ENCODE results near the gene STAT5A. TPM values are rescaled to one million over a fixed set of nuclear protein-coding genes. Genes with fewer than 3 reads are reported as not detected.
"Not testable (repeated sequence)": the region's sequence is repeated elsewhere in the genome, so short reads cannot be mapped to it uniquely, and the experiment has no call there.

Gene STAT5A
- 3.9 and 5.3 TPM in 2 replicates for polyA plus RNA-seq (2011; rRNA removed)
- polyA minus RNA-seq (2011; rRNA and poly(A)+ RNA removed), result 4.6 and 7.9 TPM in 2 replicates

GRCh38 chr17:42287977-42288802 is at the start of gene STAT5A:
Gene STAT5A, plus strand, starts transcription at chr17:42288498. Its CDS starts 914 bp downstream, at chr17:42289412.
- CTCF ChIA-PET, result no interaction called here
- Histone ChIP-seq H3K27me3 (ENCODE audit: control insufficient read depth, insufficient read depth, low read length) (no peaks in the 10 kb centered on the region), H3K27ac (ENCODE audit: low read depth, low read length) (no peak within 1 kb of the TSS), H3K9me3 (ENCODE audit: control insufficient read depth, insufficient read depth, low read length) (peaks cover 6% of the 10 kb centered on the region; the same call in 1 of the 2 replicates), H3K4me3 (ENCODE audit: low read depth, low read length) (peak within 1 kb of the TSS; percentile 49)
- TF ChIP-seq, protein P1, sequence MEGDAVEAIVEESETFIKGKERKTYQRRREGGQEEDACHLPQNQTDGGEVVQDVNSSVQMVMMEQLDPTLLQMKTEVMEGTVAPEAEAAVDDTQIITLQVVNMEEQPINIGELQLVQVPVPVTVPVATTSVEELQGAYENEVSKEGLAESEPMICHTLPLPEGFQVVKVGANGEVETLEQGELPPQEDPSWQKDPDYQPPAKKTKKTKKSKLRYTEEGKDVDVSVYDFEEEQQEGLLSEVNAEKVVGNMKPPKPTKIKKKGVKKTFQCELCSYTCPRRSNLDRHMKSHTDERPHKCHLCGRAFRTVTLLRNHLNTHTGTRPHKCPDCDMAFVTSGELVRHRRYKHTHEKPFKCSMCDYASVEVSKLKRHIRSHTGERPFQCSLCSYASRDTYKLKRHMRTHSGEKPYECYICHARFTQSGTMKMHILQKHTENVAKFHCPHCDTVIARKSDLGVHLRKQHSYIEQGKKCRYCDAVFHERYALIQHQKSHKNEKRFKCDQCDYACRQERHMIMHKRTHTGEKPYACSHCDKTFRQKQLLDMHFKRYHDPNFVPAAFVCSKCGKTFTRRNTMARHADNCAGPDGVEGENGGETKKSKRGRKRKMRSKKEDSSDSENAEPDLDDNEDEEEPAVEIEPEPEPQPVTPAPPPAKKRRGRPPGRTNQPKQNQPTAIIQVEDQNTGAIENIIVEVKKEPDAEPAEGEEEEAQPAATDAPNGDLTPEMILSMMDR (IDR thresholded peaks at IDR 0.05; ENCODE audit: low read depth, low read length), result no peak
- DNase-seq (ENCODE audit: low read depth, low spot score), result peak; percentile 20
- POLR2A ChIA-PET, result interaction anchor here (1.2 to 1.3 kb wide), 2 partner anchors 24 to 40 kb away, joined by 3 read pairs; no protein-coding TSS in a partner anchor

DNA sequence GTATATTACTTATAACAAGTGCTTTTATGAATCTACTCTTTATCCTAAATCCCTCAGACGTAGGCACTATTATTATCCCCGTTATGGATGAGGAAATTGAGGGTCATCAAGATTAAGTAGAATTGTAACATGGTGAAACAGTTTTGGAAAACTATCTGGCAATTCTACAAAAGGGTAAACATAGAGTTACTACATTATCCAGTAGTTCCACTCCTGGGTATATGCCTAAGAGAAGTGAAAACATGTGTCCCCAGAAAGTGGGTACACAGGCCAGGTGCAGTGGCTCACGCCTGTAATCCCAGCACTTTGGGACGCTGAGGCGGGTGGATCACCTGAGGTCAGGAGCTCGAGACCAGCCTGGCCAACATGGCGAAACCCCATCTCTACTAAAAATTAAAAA is 48.7 kb upstream of the STAT5A start:
- H3K9me3 ChIP-seq (ENCODE audit: control insufficient read depth, insufficient read depth, low read length); H3K27me3 ChIP-seq (ENCODE audit: control insufficient read depth, insufficient read depth, low read length); POLR2A ChIA-PET; H3K27ac ChIP-seq (ENCODE audit: low read depth, low read length); H3K4me3 ChIP-seq (ENCODE audit: low read depth, low read length); CTCF ChIA-PET; DNase-seq (ENCODE audit: low read depth, low spot score): not testable (repeated sequence)

DNA sequence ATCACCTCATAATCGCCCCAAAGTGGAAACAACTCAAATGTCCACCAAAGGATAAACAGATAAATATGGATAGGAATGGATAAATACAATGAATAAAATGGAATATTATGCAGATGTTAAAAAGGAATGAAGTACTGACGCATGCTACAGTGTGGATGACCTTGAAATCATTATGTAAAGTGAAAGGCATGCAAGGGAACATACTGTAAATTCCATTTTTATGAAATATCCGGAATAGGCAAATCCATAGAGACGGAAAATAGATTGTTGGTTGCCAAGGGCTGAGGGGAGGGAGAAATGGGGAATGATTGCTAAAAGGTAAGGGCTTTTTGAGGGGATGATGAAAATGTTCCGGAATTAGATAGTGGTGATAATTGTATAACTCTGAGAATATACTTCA is 48.1 kb upstream of the STAT5A start:
- Histone ChIP-seq H3K9me3 (ENCODE audit: control insufficient read depth, insufficient read depth, low read length) (no peaks in the 10 kb centered on the region), H3K27ac (ENCODE audit: low read depth, low read length) (no peak overlapping the region), H3K4me3 (ENCODE audit: low read depth, low read length) (no peak overlapping the region), H3K27me3 (ENCODE audit: control insufficient read depth, insufficient read depth, low read length) (no peaks in the 10 kb centered on the region)
- no peak for DNase-seq (ENCODE audit: low read depth, low spot score)
- CTCF ChIA-PET, result no interaction called here
- POLR2A ChIA-PET, result no interaction called here
- TF ChIP-seq, protein P1 (IDR thresholded peaks at IDR 0.05; ENCODE audit: low read depth, low read length), result no peak

DNA sequence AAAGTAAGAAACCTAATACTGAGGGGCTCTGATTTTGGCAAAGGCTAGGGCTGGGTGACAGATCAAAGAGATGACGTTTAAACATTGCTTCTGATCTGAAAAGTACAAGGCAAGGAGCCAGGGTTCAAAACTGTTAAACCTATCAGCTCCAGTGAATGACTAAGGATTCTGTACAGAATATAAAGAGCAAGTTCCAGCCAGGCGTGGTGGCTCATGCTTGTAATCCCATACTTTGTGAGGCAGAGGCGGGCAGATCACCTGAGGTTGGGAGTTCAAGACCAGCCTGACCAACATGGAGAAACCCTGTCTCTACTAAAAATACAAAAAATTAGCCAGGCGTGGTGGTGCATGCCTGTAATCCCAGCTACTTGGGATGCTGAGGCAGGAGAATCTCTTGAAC is 47.4 kb upstream of the STAT5A start:
- DNase-seq (ENCODE audit: low read depth, low spot score); H3K9me3 ChIP-seq (ENCODE audit: control insufficient read depth, insufficient read depth, low read length); H3K27ac ChIP-seq (ENCODE audit: low read depth, low read length); H3K4me3 ChIP-seq (ENCODE audit: low read depth, low read length); H3K27me3 ChIP-seq (ENCODE audit: control insufficient read depth, insufficient read depth, low read length); CTCF ChIA-PET: not testable (repeated sequence)
- POLR2A ChIA-PET, result interaction anchor here (0.6 to 0.9 kb wide), 2 partner anchors 50 to 128 kb away, joined by 3 to 4 read pairs; no protein-coding TSS in a partner anchor

GRCh38 chr17:42241871-42242270 is 46.4 kb upstream of the STAT5A start:
- TF ChIP-seq, protein P1 (IDR thresholded peaks at IDR 0.05; ENCODE audit: low read depth, low read length), result no peak
- DNase-seq (ENCODE audit: low read depth, low spot score), result no peak
- POLR2A ChIA-PET, result interaction anchor here (0.9 kb wide), 1 partner anchor 49 kb away, joined by 3 read pairs; no protein-coding TSS in a partner anchor
- CTCF ChIA-PET, result no interaction called here
- Histone ChIP-seq H3K4me3 (ENCODE audit: low read depth, low read length) (no peak overlapping the region), H3K27ac (ENCODE audit: low read depth, low read length) (no peak overlapping the region), H3K9me3 (ENCODE audit: control insufficient read depth, insufficient read depth, low read length) (no peaks in the 10 kb centered on the region), H3K27me3 (ENCODE audit: control insufficient read depth, insufficient read depth, low read length) (no peaks in the 10 kb centered on the region)

- H3K27ac ChIP-seq (ENCODE audit: low read depth, low read length), result no peak overlapping the region
- DNase-seq (ENCODE audit: low read depth, low spot score), result no peak
- ChIA-PET POLR2A (interaction anchor here (0.6 kb wide), 1 partner anchor 251 kb away, joined by 3 read pairs; no protein-coding TSS in a partner anchor), CTCF (interaction anchor here (1.5 kb wide), 1 partner anchor 21 kb away, joined by 5 read pairs; no protein-coding TSS in a partner anchor)
- no peak overlapping the region for H3K4me3 ChIP-seq (ENCODE audit: low read depth, low read length)
- TF ChIP-seq, protein P1 (IDR thresholded peaks at IDR 0.05; ENCODE audit: low read depth, low read length), result no peak
- peaks cover 3% of the 10 kb centered on the region; the same call in 1 of the 2 replicates for H3K9me3 ChIP-seq (ENCODE audit: control insufficient read depth, insufficient read depth, low read length)
- no peaks in the 10 kb centered on the region for H3K27me3 ChIP-seq (ENCODE audit: control insufficient read depth, insufficient read depth, low read length)
These were observed 44.8 kb upstream of the STAT5A start for GRCh38 chr17:42243493-42243982.

DNA sequence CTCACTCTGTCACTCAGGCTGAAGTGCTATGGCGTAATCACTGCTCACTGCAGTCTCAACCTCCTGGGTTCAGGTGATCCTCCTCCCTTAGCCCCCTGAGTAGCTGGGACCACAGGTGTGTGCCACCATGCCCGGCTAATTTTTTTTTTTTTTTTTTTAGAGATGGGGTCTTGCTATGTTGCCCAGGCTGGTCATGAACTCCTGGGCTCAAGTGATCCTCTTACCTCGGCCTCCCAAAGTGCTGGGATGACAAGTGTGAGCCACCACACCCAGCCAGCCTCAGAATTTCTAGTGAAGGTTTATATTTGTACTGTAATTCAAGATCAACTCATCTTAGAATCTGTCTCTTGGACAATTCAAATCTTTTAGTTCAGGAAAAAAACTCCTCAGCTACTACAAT is 44.2 kb upstream of the STAT5A start:
- CTCF ChIA-PET, result interaction anchor here (1.5 kb wide), 1 partner anchor 22 kb away, joined by 5 read pairs; no protein-coding TSS in a partner anchor
- H3K27ac ChIP-seq (ENCODE audit: low read depth, low read length); H3K4me3 ChIP-seq (ENCODE audit: low read depth, low read length); H3K27me3 ChIP-seq (ENCODE audit: control insufficient read depth, insufficient read depth, low read length); DNase-seq (ENCODE audit: low read depth, low spot score); H3K9me3 ChIP-seq (ENCODE audit: control insufficient read depth, insufficient read depth, low read length); POLR2A ChIA-PET: not testable (repeated sequence)

DNA sequence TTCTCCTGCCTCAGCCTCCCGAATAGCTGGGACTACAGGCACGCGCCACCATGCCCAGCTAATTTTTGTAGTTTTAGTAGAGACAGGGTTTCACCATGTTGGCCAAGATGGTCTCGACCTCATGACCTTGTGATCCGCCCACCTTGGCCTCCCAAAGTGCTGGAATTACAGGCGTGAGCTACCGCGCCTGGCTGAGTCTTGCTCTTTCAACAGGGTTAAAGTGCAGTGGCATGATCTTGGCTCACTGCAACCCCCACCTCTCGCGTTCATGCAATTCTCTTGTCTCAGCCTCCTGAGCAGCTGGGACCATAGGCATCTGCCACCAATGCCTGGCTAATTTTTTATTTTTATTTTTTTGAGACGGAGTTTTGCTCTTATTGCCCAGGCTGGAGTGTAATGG is 43.1 kb upstream of the STAT5A start:
- POLR2A ChIA-PET; H3K9me3 ChIP-seq (ENCODE audit: control insufficient read depth, insufficient read depth, low read length); H3K27ac ChIP-seq (ENCODE audit: low read depth, low read length); DNase-seq (ENCODE audit: low read depth, low spot score); H3K4me3 ChIP-seq (ENCODE audit: low read depth, low read length); H3K27me3 ChIP-seq (ENCODE audit: control insufficient read depth, insufficient read depth, low read length): not testable (repeated sequence)
- CTCF ChIA-PET, result interaction anchor here (1.5 kb wide), 1 partner anchor 23 kb away, joined by 5 read pairs; no protein-coding TSS in a partner anchor
